ENCODE data around the gene NHSL1.

The NHSL1 gene

DNA sequence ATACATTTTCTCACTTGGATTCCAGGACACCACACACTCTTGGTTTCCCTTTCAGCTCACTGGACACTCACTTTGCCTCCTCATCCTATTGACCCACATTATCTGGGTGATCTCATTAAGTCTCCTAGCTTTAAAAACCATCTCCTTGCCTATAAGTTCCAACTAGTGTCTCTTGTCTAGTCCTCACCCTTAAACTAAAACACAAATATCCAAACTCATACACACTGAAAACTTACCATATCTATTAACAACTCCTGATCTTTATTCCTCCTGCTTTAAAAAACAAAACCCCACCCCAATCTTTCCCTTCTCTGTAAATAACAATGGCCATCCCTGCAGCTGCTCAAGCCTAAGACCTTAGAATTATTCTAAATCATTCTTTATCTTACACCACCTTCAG is 125.1 kb downstream of the NHSL1 start:
- TF ChIP-seq SNAI2 (CRISPR knock-in tag; IDR thresholded peaks at IDR 0.05) (no peak), CSDC2 (CRISPR knock-in tag; IDR thresholded peaks at IDR 0.05) (no peak), BACH2 (CRISPR knock-in tag; IDR thresholded peaks at IDR 0.05; ENCODE audit: borderline replicate concordance) (no peak), ZFP3 (CRISPR knock-in tag; IDR thresholded peaks at IDR 0.05) (no peak), TOX (CRISPR knock-in tag; IDR thresholded peaks at IDR 0.05; ENCODE audit: borderline replicate concordance) (no peak), ESRRG (CRISPR knock-in tag; IDR thresholded peaks at IDR 0.05) (no peak), GLIS3 (CRISPR knock-in tag; IDR thresholded peaks at IDR 0.05) (no peak), ZNF8 (CRISPR knock-in tag; IDR thresholded peaks at IDR 0.05) (no peak)
- TF ChIP-seq, protein P1, sequence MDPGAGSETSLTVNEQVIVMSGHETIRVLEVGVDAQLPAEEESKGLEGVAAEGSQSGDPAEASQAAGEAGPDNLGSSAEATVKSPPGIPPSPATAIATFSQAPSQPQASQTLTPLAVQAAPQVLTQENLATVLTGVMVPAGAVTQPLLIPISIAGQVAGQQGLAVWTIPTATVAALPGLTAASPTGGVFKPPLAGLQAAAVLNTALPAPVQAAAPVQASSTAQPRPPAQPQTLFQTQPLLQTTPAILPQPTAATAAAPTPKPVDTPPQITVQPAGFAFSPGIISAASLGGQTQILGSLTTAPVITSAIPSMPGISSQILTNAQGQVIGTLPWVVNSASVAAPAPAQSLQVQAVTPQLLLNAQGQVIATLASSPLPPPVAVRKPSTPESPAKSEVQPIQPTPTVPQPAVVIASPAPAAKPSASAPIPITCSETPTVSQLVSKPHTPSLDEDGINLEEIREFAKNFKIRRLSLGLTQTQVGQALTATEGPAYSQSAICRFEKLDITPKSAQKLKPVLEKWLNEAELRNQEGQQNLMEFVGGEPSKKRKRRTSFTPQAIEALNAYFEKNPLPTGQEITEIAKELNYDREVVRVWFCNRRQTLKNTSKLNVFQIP (CRISPR knock-in tag; IDR thresholded peaks at IDR 0.05; ENCODE audit: borderline replicate concordance, low read depth), result no peak
- TF ChIP-seq, protein P2, sequence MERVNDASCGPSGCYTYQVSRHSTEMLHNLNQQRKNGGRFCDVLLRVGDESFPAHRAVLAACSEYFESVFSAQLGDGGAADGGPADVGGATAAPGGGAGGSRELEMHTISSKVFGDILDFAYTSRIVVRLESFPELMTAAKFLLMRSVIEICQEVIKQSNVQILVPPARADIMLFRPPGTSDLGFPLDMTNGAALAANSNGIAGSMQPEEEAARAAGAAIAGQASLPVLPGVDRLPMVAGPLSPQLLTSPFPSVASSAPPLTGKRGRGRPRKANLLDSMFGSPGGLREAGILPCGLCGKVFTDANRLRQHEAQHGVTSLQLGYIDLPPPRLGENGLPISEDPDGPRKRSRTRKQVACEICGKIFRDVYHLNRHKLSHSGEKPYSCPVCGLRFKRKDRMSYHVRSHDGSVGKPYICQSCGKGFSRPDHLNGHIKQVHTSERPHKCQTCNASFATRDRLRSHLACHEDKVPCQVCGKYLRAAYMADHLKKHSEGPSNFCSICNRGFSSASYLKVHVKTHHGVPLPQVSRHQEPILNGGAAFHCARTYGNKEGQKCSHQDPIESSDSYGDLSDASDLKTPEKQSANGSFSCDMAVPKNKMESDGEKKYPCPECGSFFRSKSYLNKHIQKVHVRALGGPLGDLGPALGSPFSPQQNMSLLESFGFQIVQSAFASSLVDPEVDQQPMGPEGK (CRISPR knock-in tag; IDR thresholded peaks at IDR 0.05; ENCODE audit: borderline replicate concordance), result no peak
- TF ChIP-seq, protein P3, sequence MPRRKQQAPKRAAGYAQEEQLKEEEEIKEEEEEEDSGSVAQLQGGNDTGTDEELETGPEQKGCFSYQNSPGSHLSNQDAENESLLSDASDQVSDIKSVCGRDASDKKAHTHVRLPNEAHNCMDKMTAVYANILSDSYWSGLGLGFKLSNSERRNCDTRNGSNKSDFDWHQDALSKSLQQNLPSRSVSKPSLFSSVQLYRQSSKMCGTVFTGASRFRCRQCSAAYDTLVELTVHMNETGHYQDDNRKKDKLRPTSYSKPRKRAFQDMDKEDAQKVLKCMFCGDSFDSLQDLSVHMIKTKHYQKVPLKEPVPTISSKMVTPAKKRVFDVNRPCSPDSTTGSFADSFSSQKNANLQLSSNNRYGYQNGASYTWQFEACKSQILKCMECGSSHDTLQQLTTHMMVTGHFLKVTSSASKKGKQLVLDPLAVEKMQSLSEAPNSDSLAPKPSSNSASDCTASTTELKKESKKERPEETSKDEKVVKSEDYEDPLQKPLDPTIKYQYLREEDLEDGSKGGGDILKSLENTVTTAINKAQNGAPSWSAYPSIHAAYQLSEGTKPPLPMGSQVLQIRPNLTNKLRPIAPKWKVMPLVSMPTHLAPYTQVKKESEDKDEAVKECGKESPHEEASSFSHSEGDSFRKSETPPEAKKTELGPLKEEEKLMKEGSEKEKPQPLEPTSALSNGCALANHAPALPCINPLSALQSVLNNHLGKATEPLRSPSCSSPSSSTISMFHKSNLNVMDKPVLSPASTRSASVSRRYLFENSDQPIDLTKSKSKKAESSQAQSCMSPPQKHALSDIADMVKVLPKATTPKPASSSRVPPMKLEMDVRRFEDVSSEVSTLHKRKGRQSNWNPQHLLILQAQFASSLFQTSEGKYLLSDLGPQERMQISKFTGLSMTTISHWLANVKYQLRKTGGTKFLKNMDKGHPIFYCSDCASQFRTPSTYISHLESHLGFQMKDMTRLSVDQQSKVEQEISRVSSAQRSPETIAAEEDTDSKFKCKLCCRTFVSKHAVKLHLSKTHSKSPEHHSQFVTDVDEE (CRISPR knock-in tag; IDR thresholded peaks at IDR 0.05), result no peak
- TF ChIP-seq, protein P4, sequence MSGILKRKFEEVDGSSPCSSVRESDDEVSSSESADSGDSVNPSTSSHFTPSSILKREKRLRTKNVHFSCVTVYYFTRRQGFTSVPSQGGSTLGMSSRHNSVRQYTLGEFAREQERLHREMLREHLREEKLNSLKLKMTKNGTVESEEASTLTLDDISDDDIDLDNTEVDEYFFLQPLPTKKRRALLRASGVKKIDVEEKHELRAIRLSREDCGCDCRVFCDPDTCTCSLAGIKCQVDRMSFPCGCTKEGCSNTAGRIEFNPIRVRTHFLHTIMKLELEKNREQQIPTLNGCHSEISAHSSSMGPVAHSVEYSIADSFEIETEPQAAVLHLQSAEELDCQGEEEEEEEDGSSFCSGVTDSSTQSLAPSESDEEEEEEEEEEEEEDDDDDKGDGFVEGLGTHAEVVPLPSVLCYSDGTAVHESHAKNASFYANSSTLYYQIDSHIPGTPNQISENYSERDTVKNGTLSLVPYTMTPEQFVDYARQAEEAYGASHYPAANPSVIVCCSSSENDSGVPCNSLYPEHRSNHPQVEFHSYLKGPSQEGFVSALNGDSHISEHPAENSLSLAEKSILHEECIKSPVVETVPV (CRISPR knock-in tag; IDR thresholded peaks at IDR 0.05), result no peak
- no peak for ATAC-seq

DNA sequence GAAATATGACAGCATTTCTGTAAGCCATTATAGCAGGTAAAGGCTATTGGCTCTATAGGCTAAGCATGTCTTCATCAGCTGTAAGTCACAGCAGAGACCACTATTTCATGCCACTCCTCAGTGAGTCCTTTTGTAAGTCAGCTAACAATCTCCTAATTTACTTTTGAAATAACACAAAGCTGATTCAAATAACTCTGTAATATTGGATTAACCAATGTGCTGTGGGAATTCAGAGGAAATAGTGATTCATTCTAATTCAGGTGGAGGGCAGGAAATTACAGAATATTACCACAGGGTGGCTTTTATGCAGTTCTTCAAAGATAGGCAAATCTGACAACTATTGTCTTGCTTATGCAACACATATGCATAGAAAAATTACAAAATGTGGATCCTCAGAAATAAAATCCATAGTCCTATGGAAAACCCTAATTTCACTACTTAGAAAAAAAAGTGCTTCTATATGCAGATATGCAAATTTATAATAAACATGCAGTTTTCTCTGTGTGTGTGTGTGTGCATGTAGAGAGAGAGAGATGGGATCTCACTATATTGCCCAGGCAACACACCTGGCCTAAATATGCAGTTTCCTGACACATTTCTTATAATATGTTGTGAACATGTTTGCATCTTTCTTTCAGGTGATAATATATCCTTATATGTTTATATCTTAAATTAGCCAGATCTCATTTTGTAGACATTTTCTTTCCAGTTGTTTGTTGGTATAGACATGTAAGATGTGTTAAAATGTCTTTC is 126.4 kb downstream of the NHSL1 start:
- TF ChIP-seq ARNTL (CRISPR knock-in tag; IDR thresholded peaks at IDR 0.05; ENCODE audit: borderline replicate concordance, low read depth) (no peak), ISL1 (CRISPR knock-in tag; IDR thresholded peaks at IDR 0.05) (peak; percentile 22; the same call in 1 of the 2 replicates), OSR1 (CRISPR knock-in tag; IDR thresholded peaks at IDR 0.05) (no peak), ZFP3 (CRISPR knock-in tag; IDR thresholded peaks at IDR 0.05) (0 out of 2 replicates have a peak, but pooled peaks have one; percentile 53), BACH2 (CRISPR knock-in tag; IDR thresholded peaks at IDR 0.05; ENCODE audit: borderline replicate concordance) (no peak)
- TF ChIP-seq, protein P3 (CRISPR knock-in tag; IDR thresholded peaks at IDR 0.05), result no peak
- ATAC-seq, result no peak

Data from SK-N-SH treated with all-trans-retinoic acid at 6 μM for 48 hours (cell line).